HG03565 (cell line): Measurements from ENCODE around the gene PABPN1L.

Experiments
- ATAC-seq: cut with Tn5 transposase; IDR thresholded peaks from one replicate; pipeline ENCODE4 v1.9.1; 2021; ENCODE audit warnings: mild to moderate bottlenecking, moderate library complexity; ENCODE audit not compliant: unreplicated experiment

The PABPN1L gene

DNA sequence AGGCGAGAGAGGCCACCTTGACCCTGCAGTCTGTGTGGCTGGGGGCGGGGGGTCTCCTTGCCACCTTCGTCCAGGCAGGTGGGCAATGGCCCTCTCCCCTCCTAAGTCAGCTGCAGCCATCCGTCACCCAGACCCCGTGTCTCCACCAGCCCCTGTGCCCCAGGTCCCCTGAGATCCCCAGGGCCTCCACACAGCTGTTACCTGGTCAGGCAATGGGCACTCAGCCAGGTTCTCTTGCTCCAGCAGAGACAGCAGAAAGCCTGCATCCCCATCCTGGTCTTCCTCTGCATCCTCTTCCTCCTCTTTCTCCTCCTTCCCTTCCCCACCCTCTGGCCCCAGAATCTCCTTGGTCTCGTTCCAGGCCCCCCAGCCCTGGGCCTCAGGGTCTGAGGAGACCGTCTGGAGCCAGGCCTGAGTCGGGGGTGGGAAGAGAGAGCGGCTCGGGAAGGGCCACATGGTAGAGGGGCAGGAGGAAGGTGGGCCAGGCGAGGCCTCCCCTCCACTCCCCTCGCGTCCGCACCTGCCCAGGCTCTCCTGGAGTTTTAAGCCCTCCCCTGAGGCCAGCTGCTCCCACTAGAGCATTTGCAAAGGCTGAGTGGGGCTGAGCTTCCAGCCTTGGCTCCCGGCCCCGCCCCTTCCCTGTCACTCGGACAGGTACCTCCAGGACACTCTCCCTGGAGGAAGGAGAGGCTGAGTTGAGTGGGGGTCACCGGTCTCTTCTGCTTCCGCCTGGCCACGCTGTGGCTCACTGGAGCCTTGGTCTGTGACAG, at the start of gene PABPN1L:
PABPN1L (minus strand) TSS at position 510 of the 770 bp plus-strand sequence; CDS start at position 456, 54 bp downstream.
- no peak for ATAC-seq

GRCh38 chr16:88915639-88916327, 49.3 kb upstream of the PABPN1L start:
- ATAC-seq = no peak

DNA sequence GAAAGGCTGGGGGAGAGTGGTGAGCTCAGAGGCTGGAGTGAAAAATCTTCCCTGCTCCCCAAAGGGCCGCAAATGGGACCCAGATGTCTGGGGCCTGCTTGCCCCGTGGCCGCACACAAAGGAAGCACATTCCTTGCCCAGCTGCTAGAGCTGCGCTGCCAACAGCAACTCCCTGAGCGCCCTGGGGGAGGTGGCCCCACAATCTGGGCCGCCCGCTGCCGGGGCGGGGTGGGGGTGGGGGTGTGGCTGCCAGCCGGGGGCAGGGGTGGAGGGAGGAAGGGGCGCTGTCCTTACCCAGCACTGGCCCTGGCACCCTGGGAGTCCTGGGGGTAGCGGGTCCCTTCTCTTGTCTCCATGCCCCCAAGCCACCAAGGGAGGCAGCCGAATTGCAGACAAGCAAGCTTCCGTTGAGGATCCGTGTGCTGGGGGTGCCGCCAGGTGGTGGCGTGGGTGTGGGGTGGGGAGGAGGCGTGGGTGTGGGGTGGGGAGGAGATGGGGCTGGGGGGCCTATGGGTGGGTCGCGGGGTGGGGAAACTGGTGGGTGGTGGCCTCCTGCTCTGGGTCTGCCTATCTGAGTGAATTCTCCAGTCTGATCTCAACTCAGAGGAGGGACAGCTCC, 48.4 kb upstream of the PABPN1L start:
- no peak for ATAC-seq

DNA sequence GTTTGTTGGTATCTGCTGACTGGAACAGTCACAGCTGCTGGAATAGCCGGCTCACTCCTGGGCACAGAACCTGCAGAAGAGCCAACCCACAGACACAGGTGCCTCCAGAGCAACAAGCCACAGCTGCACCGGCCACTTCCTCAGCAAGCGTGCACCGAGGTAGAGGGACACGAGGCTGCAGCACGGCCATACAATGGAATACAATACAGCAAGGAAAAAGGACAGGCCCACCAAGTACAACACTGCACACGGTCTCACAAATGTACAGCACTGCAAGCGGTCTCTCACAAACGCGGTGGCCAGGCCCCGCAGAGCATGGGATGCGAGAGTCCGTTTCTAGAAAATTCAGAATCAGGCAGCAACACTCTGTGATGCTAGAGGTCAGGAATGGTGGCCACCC, 47.4 kb upstream of the PABPN1L start:
- no peak for ATAC-seq

DNA sequence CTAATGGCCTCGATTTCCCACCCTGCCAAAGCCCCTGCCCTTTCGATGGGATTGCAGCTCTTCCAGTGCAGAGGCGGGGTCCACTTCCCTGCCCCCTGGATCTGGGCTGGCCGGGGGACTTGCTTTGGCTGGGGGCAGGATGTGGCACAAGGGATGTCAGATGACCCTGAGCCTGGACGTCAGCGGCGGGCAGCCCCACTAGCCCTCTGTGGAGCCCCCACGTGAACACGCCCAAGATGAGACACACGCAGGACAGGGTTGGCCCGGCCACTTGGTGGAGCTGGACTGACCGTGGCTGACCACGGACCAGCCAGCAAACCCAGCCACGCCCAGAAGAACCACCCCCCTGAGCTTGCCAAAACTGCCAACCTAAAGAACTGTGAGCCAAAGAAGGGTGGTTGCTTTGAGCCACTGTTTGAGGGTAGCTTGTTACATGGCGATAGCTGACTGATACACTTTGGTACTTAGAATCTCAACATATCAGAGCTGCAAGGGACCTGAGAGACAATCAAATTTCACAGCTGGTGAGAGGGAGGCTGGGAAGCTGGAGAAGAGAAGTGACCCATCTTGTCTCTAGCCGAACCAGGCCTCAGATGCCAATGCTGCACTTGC, 46.6 kb upstream of the PABPN1L start:
- ATAC-seq = no peak

- ATAC-seq = no peak
Measured at GRCh38 chr16:88912556-88912955, 46.1 kb upstream of the PABPN1L start.

- no peak for ATAC-seq
Measured at GRCh38 chr16:88911946-88912310, 45.5 kb upstream of the PABPN1L start.

- no peak for ATAC-seq
Measured at GRCh38 chr16:88911136-88911945, 44.9 kb upstream of the PABPN1L start.

- ATAC-seq = no peak
Measured at GRCh38 chr16:88910284-88911135, 44.0 kb upstream of the PABPN1L start.

DNA sequence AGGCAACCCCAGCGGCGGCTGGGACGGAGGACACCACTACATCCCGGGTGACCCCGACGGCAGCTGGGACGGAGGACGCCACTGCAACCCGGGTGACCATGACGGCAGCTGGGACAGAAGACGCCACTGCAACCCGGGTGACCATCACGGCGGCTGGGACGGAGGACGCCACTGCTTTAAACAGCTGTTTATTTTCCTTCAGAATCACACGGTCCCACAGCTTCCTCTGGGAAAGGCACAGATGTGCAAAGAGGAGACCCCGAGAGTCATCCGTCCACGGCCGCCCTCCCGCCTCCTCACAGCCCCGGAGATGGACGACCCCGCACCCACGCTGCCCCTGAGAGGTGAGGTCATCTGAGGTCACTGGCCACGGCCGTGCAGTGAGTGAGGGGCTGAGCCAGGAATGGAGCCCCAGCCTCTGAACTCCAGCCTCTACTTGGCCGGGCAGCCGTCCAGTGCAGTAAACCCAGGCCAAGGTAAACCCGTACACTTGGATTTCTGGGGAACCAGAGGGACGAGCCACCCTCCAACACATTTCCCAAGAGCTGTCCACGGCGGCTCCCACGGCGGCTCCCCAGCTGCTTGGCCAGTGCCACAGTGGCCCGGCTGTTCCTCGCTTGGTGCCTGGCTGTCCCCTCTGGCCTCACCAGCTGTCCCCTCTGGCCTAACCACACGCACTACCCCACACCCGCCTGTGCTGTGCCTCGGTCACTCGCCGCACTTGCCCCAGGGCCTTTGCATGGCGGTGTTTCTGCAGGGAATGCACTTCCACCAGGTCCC, 43.2 kb upstream of the PABPN1L start:
- ATAC-seq = no peak

- no peak for ATAC-seq
Measured at GRCh38 chr16:88908307-88908706, 41.8 kb upstream of the PABPN1L start.

DNA sequence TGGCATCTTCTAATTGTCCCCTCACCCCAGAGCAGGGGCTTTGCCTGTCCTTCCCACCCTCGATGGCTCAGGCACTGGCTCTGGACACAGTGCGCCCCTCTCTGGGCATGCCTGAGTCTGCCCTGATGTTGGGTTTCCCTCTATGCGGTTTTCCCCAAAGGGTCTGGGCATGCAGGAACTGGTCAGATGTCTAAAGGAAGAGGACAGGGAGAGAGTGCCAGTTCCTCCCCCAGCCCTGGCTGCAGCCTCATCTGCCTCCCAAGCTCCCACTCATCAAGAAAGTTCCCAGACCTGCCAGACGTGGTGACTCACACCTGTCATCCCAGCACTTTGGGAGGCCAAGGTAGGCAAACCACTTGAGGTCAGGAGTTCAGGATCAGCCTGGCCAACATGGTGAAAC, 41.3 kb upstream of the PABPN1L start:
- ATAC-seq = no peak

DNA sequence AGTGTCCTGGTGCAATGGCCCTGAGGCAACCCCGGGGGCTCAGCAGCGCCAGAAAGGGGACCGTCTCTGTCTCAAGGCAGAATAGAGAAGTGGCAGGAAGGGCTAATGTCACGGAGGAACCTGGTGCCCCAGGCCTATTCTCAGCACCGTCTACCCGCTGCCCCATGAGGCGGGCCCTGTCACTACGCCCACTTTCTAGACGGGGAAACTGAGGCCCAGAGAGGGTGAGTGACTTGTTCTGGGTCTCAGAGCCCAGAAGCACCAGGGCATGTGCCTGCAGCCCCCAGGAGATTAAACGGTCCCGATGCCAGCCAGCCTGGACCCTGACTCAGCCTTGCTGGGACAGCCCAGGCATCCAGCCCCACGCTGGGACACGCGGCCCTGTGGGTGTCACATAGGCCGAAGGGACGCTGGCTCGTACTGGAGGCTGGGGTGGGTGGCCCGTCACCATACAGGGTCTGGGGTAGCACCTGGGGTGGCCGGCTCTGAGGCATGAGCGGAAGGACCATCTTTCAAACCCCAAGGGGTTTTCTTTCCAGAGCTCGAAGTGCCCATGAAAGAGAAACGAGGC, 40.2 kb upstream of the PABPN1L start:
- no peak for ATAC-seq

DNA sequence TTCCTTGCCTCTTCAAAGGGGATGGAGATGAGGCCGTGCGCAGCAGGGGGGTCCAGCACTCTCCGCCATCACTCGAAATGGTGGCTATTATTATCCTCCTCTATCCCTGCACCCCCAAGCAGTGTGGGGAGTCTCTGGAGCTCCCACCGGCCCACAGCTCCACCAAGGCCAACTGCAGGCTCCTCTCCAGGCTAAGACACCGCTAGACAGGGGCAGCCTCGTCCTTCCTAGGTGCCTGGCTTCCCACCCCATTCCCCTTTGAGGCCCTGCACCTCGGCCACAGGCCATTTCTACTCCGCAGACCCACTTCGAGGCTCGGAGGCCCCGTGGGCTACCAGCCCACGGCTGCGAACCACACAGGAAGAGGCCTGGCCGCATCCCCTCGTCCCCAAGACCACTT, 39.6 kb upstream of the PABPN1L start:
- no peak for ATAC-seq

- no peak for ATAC-seq
Measured at GRCh38 chr16:88905563-88905962, 39.1 kb upstream of the PABPN1L start.

DNA sequence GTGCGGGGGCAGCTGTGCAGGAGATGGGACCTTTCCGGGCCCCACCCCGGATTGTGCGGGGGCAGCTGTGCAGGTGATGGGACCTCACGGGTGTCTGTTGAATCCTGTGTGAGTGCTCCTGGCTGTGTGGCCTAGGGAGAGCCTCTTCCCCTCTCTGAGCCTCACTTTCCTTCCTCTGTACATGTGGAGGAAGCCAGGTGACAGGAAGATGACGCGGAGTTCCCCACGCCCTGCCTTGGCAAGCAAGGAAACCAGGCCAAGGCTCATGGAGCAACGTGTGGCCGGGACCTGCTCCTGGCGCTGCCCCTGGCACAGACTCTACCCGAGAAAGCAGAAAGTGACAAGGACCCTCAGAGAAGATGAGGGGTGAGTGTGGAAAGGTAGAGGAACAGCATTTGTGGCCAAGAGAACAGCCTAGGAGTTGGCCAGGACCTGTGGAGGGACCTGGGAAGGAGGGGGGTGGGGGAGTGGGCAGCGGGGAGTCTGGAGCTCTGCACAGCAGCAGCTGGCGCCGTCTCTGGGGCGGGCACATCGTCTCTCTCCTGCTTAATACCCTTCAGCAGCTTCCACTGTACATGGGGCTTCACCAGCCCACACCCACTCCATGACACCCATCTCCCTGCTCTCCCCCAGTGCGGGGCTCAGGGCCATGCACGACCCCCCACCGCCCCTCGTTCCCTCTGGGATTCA, 38.4 kb upstream of the PABPN1L start:
- no peak for ATAC-seq

DNA sequence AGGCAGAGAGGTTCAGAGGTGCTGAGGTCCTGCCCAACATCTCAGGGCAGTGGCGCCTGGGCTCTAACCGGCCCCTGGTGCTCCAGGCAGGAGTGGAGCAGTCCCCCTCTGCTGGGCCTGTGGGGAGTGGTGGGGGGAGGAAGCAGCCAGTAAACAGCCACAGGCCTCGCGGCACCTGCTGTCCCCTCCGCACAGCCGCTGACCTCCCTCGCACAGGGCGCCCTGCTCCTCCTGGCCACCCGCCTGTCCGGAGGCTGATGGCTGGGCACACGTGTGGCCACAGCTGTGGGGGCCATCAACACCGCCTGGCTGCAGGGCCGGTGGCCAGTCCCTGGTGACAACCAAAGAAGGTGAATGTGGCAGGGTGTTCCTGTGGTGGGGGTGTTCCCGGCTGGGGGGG, 36.8 kb upstream of the PABPN1L start:
- ATAC-seq = no peak

DNA sequence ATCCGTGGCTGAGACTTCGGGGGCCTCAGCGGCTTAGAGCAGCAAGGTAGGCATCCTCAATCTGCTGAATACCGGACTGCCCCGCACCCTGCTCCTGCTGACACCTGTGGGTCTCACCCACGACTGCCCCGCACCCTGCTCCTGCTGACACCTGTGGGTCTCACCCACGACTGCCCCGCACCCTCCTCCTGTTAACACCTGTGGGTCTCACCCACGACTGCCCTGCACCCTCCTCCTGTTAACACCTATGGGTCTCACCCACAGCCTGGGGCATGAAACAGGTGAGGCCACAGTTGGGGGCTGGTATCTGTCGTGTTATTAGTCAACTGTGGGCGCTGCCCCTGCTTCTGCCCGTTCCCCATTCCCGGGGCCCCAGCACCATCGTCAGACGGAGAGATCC, 36.3 kb upstream of the PABPN1L start:
- no peak for ATAC-seq
